MM.1S (cell line): Measurements from ENCODE around the gene CSGALNACT2.

Source experiments
- EZH2 ChIP-seq: fragments of 300-600 bp; sonication (generic); optimal IDR thresholded peaks from 2 replicates; pipeline ENCODE3; 2017; ENCODE audit warnings: low read depth, mild to moderate bottlenecking, antibody characterized with exemption, low read length, mixed read lengths
- TF ChIP-seq, protein P1 (sequence below): fragments of 300-600 bp; sonication (generic); IDR thresholded peaks from 2 replicates; pipeline ENCODE4 v1.5.1; 2016; ENCODE audit warnings: antibody characterized with exemption, low read length, mixed read lengths

DNA sequence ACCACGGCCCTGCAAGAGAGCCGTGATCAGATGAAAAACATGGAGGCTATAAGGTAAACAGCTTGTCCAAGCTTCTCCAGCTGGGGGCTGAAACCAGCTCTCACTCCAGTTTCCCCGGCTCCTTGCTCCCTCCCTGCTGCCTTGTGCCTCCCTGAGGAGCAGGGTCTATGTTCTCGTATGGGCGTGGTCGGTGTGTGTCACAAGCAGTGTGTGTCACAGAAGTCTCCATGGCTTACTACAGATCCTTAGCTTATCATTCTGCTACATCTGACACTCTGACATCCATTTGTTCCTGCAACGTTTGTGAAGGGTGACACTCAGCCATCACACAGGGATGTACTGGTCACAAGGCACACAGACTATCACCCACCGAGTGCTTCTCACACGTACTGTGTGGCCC is 54.6 kb downstream of the CSGALNACT2 start:
- TF ChIP-seq, protein P1, sequence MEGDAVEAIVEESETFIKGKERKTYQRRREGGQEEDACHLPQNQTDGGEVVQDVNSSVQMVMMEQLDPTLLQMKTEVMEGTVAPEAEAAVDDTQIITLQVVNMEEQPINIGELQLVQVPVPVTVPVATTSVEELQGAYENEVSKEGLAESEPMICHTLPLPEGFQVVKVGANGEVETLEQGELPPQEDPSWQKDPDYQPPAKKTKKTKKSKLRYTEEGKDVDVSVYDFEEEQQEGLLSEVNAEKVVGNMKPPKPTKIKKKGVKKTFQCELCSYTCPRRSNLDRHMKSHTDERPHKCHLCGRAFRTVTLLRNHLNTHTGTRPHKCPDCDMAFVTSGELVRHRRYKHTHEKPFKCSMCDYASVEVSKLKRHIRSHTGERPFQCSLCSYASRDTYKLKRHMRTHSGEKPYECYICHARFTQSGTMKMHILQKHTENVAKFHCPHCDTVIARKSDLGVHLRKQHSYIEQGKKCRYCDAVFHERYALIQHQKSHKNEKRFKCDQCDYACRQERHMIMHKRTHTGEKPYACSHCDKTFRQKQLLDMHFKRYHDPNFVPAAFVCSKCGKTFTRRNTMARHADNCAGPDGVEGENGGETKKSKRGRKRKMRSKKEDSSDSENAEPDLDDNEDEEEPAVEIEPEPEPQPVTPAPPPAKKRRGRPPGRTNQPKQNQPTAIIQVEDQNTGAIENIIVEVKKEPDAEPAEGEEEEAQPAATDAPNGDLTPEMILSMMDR: no peak
- TF ChIP-seq EZH2: no peak
